Transverse colon (tissue), 3 donors: ENCODE results near the gene RPS6KL1.

ENCODE experiments used
- POLR2A ChIP-seq: fragments of 450-650 bp; IDR thresholded peaks from one replicate; pipeline ENCODE4 v1.6.1; 2016; ENCODE audit warnings: antibody characterized with exemption, mild to moderate bottlenecking, moderate library complexity
- TF ChIP-seq, protein P1 (sequence below), 5 experiments: fragments of 200-600 bp in 3 of 5; fragments of 450-650 bp in 2 of 5; sonication (generic) in 3 of 5; IDR thresholded peaks; 1 replicate in 2 of 5; 2 replicates in 3 of 5; pipeline ENCODE4 v1.5.1; 2016 to 2017; ENCODE audit warnings: antibody characterized with exemption in 5 of 5, inconsistent platforms in 3 of 5, mild to moderate bottlenecking in 2 of 5, moderate library complexity in 1 of 5

DNA sequence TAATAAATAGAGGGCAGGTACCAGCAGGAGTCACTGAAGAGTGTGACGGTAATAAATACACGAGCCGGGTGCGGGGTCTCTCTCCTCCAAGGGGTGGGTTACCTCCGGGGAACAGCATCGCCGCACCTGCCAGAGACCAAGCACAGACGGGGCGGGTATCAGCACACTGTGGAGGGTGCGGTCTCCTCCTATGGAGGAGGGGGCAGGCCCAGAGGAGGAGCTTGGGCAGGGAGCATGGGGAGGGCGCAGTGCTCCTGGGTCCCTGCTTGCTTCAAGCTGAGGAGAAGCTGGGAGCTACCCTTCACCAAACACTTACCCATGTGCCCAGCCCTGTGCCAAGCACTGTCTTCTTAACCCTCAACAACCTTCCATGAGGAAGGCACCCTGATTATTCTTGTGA lies 19.5 kb upstream of the RPS6KL1 start:
- TF ChIP-seq, protein P1, sequence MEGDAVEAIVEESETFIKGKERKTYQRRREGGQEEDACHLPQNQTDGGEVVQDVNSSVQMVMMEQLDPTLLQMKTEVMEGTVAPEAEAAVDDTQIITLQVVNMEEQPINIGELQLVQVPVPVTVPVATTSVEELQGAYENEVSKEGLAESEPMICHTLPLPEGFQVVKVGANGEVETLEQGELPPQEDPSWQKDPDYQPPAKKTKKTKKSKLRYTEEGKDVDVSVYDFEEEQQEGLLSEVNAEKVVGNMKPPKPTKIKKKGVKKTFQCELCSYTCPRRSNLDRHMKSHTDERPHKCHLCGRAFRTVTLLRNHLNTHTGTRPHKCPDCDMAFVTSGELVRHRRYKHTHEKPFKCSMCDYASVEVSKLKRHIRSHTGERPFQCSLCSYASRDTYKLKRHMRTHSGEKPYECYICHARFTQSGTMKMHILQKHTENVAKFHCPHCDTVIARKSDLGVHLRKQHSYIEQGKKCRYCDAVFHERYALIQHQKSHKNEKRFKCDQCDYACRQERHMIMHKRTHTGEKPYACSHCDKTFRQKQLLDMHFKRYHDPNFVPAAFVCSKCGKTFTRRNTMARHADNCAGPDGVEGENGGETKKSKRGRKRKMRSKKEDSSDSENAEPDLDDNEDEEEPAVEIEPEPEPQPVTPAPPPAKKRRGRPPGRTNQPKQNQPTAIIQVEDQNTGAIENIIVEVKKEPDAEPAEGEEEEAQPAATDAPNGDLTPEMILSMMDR (IDR thresholded peaks at IDR 0.05) = no peak
- TF ChIP-seq POLR2A = no peak
